Retinal pigment epithelial cell (primary cell): ENCODE measurements around the gene MC2R.

Experiments
- DNase-seq: peaks from one replicate; pipeline ENCODE4 v3.0.0-alpha.2; 2010; ENCODE audit warnings: low read depth
- H3K4me3 ChIP-seq: 2 replicates; pipeline ENCODE4 v1.5.1; 2011; ENCODE audit warnings: mild to moderate bottlenecking, low read length, control low read depth, moderate library complexity
- CTCF ChIP-seq: conservative IDR thresholded peaks from 2 replicates; pipeline ENCODE4 v1.5.1; 2011; ENCODE audit warnings: low read depth, low read length, control low read depth, inconsistent platforms

Gene MC2R

GRCh38 chr18:13930964-13931363, 15.6 kb upstream of the MC2R start:
- TF ChIP-seq CTCF = no peak
- H3K4me3 ChIP-seq = no peak overlapping the region
- no peak for DNase-seq

- DNase-seq = no peak
- TF ChIP-seq CTCF = no peak
- H3K4me3 ChIP-seq = no peak overlapping the region
Measured at GRCh38 chr18:13923221-13923620, 7.9 kb upstream of the MC2R start.

GRCh38 chr18:13918898-13919297, 3.6 kb upstream of the MC2R start:
- no peak for TF ChIP-seq CTCF
- H3K4me3 ChIP-seq = no peak overlapping the region
- DNase-seq = no peak

GRCh38 chr18:13917401-13917800, 2.1 kb upstream of the MC2R start:
- TF ChIP-seq CTCF = no peak
- no peak for DNase-seq
- H3K4me3 ChIP-seq = no peak overlapping the region

GRCh38 chr18:13916559-13916958, 1.2 kb upstream of the MC2R start:
- DNase-seq = no peak
- no peak for TF ChIP-seq CTCF
- H3K4me3 ChIP-seq = no peak overlapping the region

GRCh38 chr18:13915995-13916431, 677 bp upstream of the MC2R start:
- DNase-seq = no peak
- no peak overlapping the region for H3K4me3 ChIP-seq
- no peak for TF ChIP-seq CTCF

GRCh38 chr18:13914756-13915155, 580 bp downstream of the MC2R start:
- DNase-seq = no peak
- H3K4me3 ChIP-seq = no peak overlapping the region
- TF ChIP-seq CTCF = no peak
